HCT116 (cell line): Measurements from ENCODE around the gene TRIM4.

ENCODE experiments used
- CTCF ChIP-seq, 3 experiments: fragments of 200-600 bp in 1 of 3; sonication (generic) in 1 of 3; IDR thresholded peaks in 2 of 3; conservative IDR thresholded peaks in 1 of 3; 2 replicates each; pipeline ENCODE4 v1.5.1; 2012 to 2017; ENCODE audit warnings: low read depth in 2 of 3, low read length in 2 of 3, antibody characterized with exemption in 1 of 3, borderline replicate concordance in 1 of 3, control low read depth in 1 of 3, mild to moderate bottlenecking in 1 of 3, mixed read lengths in 1 of 3, mixed run types in 1 of 3, moderate library complexity in 1 of 3; ENCODE audit not compliant: insufficient read depth in 1 of 3
- EZH2phosphoT487 ChIP-seq: fragments of 200-600 bp; IDR thresholded peaks from 2 replicates; pipeline ENCODE4 v1.6.1; 2018; ENCODE audit warnings: antibody characterized with exemption, borderline replicate concordance
- ZBTB33 ChIP-seq: IDR thresholded peaks from 2 replicates; pipeline ENCODE4 v1.6.1; 2011; ENCODE audit warnings: mild to moderate bottlenecking, low read length, moderate library complexity; ENCODE audit not compliant: insufficient replicate concordance; ENCODE audit errors: extremely low read depth

- no peak for TF ChIP-seq CTCF (IDR thresholded peaks at IDR 0.05 in 2 of 3, conservative IDR thresholded peaks at IDR 0.05 in 1 of 3; ENCODE audit: borderline replicate concordance in 1 of 3, insufficient read depth in 1 of 3, low read depth in 2 of 3, low read length in 2 of 3)
- no peak for TF ChIP-seq ZBTB33
- TF ChIP-seq EZH2phosphoT487 = no peak
These were observed 24.6 kb downstream of the TRIM4 start for GRCh38 chr7:99894738-99895137.
